ENCODE measurements around the gene PADI4.

Gene PADI4

GRCh38 chr1:17273096-17273495, 34.9 kb upstream of the PADI4 start:
- ChIA-PET POLR2A (ENCODE audit: low non-redundant PET) (no interaction called here), CTCF (no interaction called here)
- peak overlapping the region; percentile 57 for H3K27ac ChIP-seq
- no peak for TF ChIP-seq CTCF (conservative IDR thresholded peaks at IDR 0.05; ENCODE audit: low read depth)
- no peak for DNase-seq (ENCODE audit: low spot score)

- CTCF ChIA-PET = interaction anchor here (0.6 to 0.9 kb wide), 5 partner anchors 38 to 1714 kb away, joined by 3 to 5 read pairs (median 3); no protein-coding TSS in a partner anchor
- peak overlapping the region; percentile 57 for H3K27ac ChIP-seq
- POLR2A ChIA-PET (ENCODE audit: low non-redundant PET) = no interaction called here
- no peak; the same call in 1 of the 2 replicates for TF ChIP-seq CTCF (conservative IDR thresholded peaks at IDR 0.05; ENCODE audit: low read depth)
- DNase-seq (ENCODE audit: low spot score) = peak; percentile 32
Measured at GRCh38 chr1:17274186-17275170, 33.5 kb upstream of the PADI4 start.

- CTCF ChIA-PET = interaction anchor here (0.5 to 1.3 kb wide), 7 partner anchors 11 to 1682 kb away, joined by 3 to 6 read pairs (median 3); no protein-coding TSS in a partner anchor
- peak; percentile 55 for TF ChIP-seq CTCF (conservative IDR thresholded peaks at IDR 0.05; ENCODE audit: low read depth)
- peak overlapping the region; percentile 87 for H3K27ac ChIP-seq
- peak; percentile 91 for DNase-seq (ENCODE audit: low spot score)
- POLR2A ChIA-PET (ENCODE audit: low non-redundant PET) = no interaction called here
Measured at GRCh38 chr1:17276568-17276967, 31.4 kb upstream of the PADI4 start.

- DNase-seq (ENCODE audit: low spot score) = no peak
- no peak for TF ChIP-seq CTCF (conservative IDR thresholded peaks at IDR 0.05; ENCODE audit: low read depth)
- peak overlapping the region; percentile 87 for H3K27ac ChIP-seq
- POLR2A ChIA-PET (ENCODE audit: low non-redundant PET) = no interaction called here
- CTCF ChIA-PET = interaction anchor here (0.7 to 0.9 kb wide), 2 partner anchors 58 to 368 kb away, joined by 4 read pairs; no protein-coding TSS in a partner anchor
Measured at GRCh38 chr1:17277511-17278159, 30.4 kb upstream of the PADI4 start.

- ChIA-PET CTCF (interaction anchor here (1.0 kb wide), 1 partner anchor 10 kb away, joined by 3 read pairs; no protein-coding TSS in a partner anchor), POLR2A (ENCODE audit: low non-redundant PET) (no interaction called here)
- TF ChIP-seq CTCF (conservative IDR thresholded peaks at IDR 0.05; ENCODE audit: low read depth) = no peak
- peak overlapping the region; percentile 87 for H3K27ac ChIP-seq
- DNase-seq (ENCODE audit: low spot score) = no peak
Measured at GRCh38 chr1:17278996-17279830, 28.8 kb upstream of the PADI4 start.
